ENCODE data around the gene ZNF19. TPM values are rescaled to one million over a fixed set of nuclear protein-coding genes. Genes with fewer than 3 reads are reported as not detected.

ZNF19 gene
- total RNA-seq, 1 donor from 2014 or later: 1.9 TPM

- DNase-seq (ENCODE audit: missing footprints) (no peak), ATAC-seq (no peak)
- intact Hi-C loops (cut with DNase I): no loop called here
Observed at GRCh38 chr16:71456801-71457200, 32.3 kb downstream of the ZNF19 start.

- intact Hi-C loops (cut with DNase I): no loop called here
- ATAC-seq: no peak
Observed at GRCh38 chr16:71453036-71453435, 36.1 kb downstream of the ZNF19 start.

GRCh38 chr16:71449020-71449419, 40.1 kb downstream of the ZNF19 start:
- ATAC-seq: no peak
- intact Hi-C loops (cut with DNase I): no loop called here
- no peak for DNase-seq (ENCODE audit: missing footprints)

More at GRCh38 chr16:71453036-71453435, 36.1 kb downstream of the ZNF19 start:
- no peak for DNase-seq (ENCODE audit: missing footprints)

GRCh38 chr16:71448274-71448866, 40.8 kb downstream of the ZNF19 start:
- intact Hi-C loops (cut with DNase I): no loop called here
- ATAC-seq: no peak
- no peak for DNase-seq (ENCODE audit: missing footprints)

- ATAC-seq (no peak), DNase-seq (ENCODE audit: missing footprints) (no peak)
- intact Hi-C loops (cut with DNase I): no loop called here
Observed at GRCh38 chr16:71443714-71444113, 45.4 kb downstream of the ZNF19 start.

GRCh38 chr16:71442051-71442440, 47.1 kb downstream of the ZNF19 start, which contains the start of gene TLE7:
TSS of gene TLE7 (minus strand) at chr16:71442054. CDS start at chr16:71433324, 8,730 bp downstream.
- intact Hi-C loops (cut with DNase I): no loop called here
- DNase-seq (ENCODE audit: missing footprints) (no peak), ATAC-seq (no peak)

- ATAC-seq (no peak), DNase-seq (ENCODE audit: missing footprints) (no peak)
- intact Hi-C loops (cut with DNase I): no loop called here
Observed at GRCh38 chr16:71441348-71442050, 47.6 kb downstream of the ZNF19 start.

GRCh38 chr16:71440669-71441347, 48.3 kb downstream of the ZNF19 start:
- no peak for ATAC-seq
- intact Hi-C loops (cut with DNase I): no loop called here
- DNase-seq (ENCODE audit: missing footprints): no peak

GRCh38 chr16:71439523-71439922, 49.6 kb downstream of the ZNF19 start:
- DNase-seq (ENCODE audit: missing footprints): no peak
- intact Hi-C loops (cut with DNase I): no loop called here
- no peak for ATAC-seq

GRCh38 chr16:71436473-71436872, 52.7 kb downstream of the ZNF19 start:
- DNase-seq (ENCODE audit: missing footprints) (no peak), ATAC-seq (no peak)

GRCh38 chr16:71432906-71433305, 56.2 kb downstream of the ZNF19 start:
- intact Hi-C loops (cut with DNase I): no loop called here
- no peak for ATAC-seq
- no peak for DNase-seq (ENCODE audit: missing footprints)

More at GRCh38 chr16:71436473-71436872, 52.7 kb downstream of the ZNF19 start:
- intact Hi-C loops (cut with DNase I): no loop called here

- ATAC-seq (no peak), DNase-seq (ENCODE audit: missing footprints) (no peak)
- intact Hi-C loops (cut with DNase I): no loop called here
Observed at GRCh38 chr16:71431991-71432390, 57.1 kb downstream of the ZNF19 start.

- DNase-seq (ENCODE audit: missing footprints) (no peak), ATAC-seq (no peak)
- intact Hi-C loops (cut with DNase I): no loop called here
Observed at GRCh38 chr16:71431176-71431575, 57.9 kb downstream of the ZNF19 start.

- intact Hi-C loops (cut with DNase I): no loop called here
- DNase-seq (ENCODE audit: missing footprints) (no peak), ATAC-seq (no peak)
Observed at GRCh38 chr16:71430744-71431143, 58.4 kb downstream of the ZNF19 start.

GRCh38 chr16:71429581-71429980, 59.5 kb downstream of the ZNF19 start:
- DNase-seq (ENCODE audit: missing footprints) (no peak), ATAC-seq (no peak)
- intact Hi-C loops (cut with DNase I): no loop called here

- intact Hi-C loops (cut with DNase I): no loop called here
- no peak for ATAC-seq
- DNase-seq (ENCODE audit: missing footprints): no peak
Observed at GRCh38 chr16:71428883-71429282, 60.2 kb downstream of the ZNF19 start.

- ATAC-seq (no peak), DNase-seq (ENCODE audit: missing footprints) (no peak)
- intact Hi-C loops (cut with DNase I): no loop called here
Observed at GRCh38 chr16:71428385-71428784, 60.7 kb downstream of the ZNF19 start.

GRCh38 chr16:71426880-71427615, 62.1 kb downstream of the ZNF19 start:
- intact Hi-C loops (cut with DNase I): no loop called here
- DNase-seq (ENCODE audit: missing footprints) (no peak), ATAC-seq (no peak)

GRCh38 chr16:71426069-71426879, 62.9 kb downstream of the ZNF19 start:
- DNase-seq (ENCODE audit: missing footprints): no peak
- intact Hi-C loops (cut with DNase I): no loop called here
- ATAC-seq: no peak
